Activated CD8-positive, alpha-beta memory T cell treated with anti-CD3 and anti-CD28 coated beads for 36 hours (primary cell): ENCODE measurements around the gene CDKAL1. TPM values are rescaled to one million over a fixed set of nuclear protein-coding genes. Genes with fewer than 3 reads are reported as not detected.
"Not testable (repeated sequence)": the region's sequence is repeated elsewhere in the genome, so short reads cannot be mapped to it uniquely, and the experiment has no call there.

Experiments
- CTCF ChIA-PET: fragments of 350-600 bp; sonication (Branson Sonifier 250); formaldehyde crosslinking; loops from one replicate; lab custom pipeline; 2021; ENCODE audit warnings: antibody characterized with exemption; lab: Charles Lee
- POLR2A ChIA-PET: fragments of 350-600 bp; sonication (Branson Sonifier 250); formaldehyde crosslinking; loops from one replicate; lab custom pipeline; 2021; ENCODE audit warnings: antibody characterized with exemption; lab: Charles Lee
- total RNA-seq, 2 experiments: library from RNA; stranded (reverse); gene quantifications; one replicate each; pipeline ENCODE4 v1.2.3, GENCODE V29; 2021

The CDKAL1 gene
- total RNA-seq, 2 experiments from 2014 or later: 26.2 to 27.5 TPM

GRCh38 chr6:20800229-20800628 is 266.0 kb downstream of the CDKAL1 start:
- CTCF ChIA-PET: no interaction called here
- POLR2A ChIA-PET: no interaction called here

GRCh38 chr6:20800653-20801052 is 266.4 kb downstream of the CDKAL1 start:
- ChIA-PET POLR2A (no interaction called here), CTCF (no interaction called here)

GRCh38 chr6:20801595-20801994 is 267.3 kb downstream of the CDKAL1 start:
- ChIA-PET CTCF (no interaction called here), POLR2A (no interaction called here)

GRCh38 chr6:20802596-20802995 is 268.3 kb downstream of the CDKAL1 start:
- ChIA-PET CTCF (no interaction called here), POLR2A (no interaction called here)

- CTCF ChIA-PET: no interaction called here
- POLR2A ChIA-PET: no interaction called here
Measured at GRCh38 chr6:20805021-20805420, 270.8 kb downstream of the CDKAL1 start.

GRCh38 chr6:20806669-20807068 is 272.4 kb downstream of the CDKAL1 start:
- CTCF ChIA-PET: no interaction called here
- POLR2A ChIA-PET: no interaction called here

- ChIA-PET CTCF (no interaction called here), POLR2A (no interaction called here)
Measured at GRCh38 chr6:20808439-20808838, 274.2 kb downstream of the CDKAL1 start.

- ChIA-PET CTCF (no interaction called here), POLR2A (no interaction called here)
Measured at GRCh38 chr6:20808924-20809323, 274.7 kb downstream of the CDKAL1 start.

GRCh38 chr6:20810727-20811108 is 276.5 kb downstream of the CDKAL1 start:
- CTCF ChIA-PET: interaction anchor here (0.7 kb wide), 1 partner anchor 91 kb away, joined by 3 read pairs; no protein-coding TSS in a partner anchor
- POLR2A ChIA-PET: interaction anchor here (0.6 kb wide), 1 partner anchor 185 kb away, joined by 3 read pairs; no protein-coding TSS in a partner anchor

GRCh38 chr6:20811109-20811761 is 277.0 kb downstream of the CDKAL1 start:
- POLR2A ChIA-PET: no interaction called here
- CTCF ChIA-PET: interaction anchor here (0.7 kb wide), 1 partner anchor 91 kb away, joined by 3 read pairs; no protein-coding TSS in a partner anchor

- POLR2A ChIA-PET: no interaction called here
- CTCF ChIA-PET: no interaction called here
Measured at GRCh38 chr6:20812776-20813175, 278.5 kb downstream of the CDKAL1 start.

GRCh38 chr6:20814494-20814893 is 280.2 kb downstream of the CDKAL1 start:
- ChIA-PET CTCF (no interaction called here), POLR2A (no interaction called here)

- ChIA-PET POLR2A (interaction anchor here (0.5 kb wide), 1 partner anchor 151 kb away, joined by 3 read pairs; no protein-coding TSS in a partner anchor), CTCF (no interaction called here)
Measured at GRCh38 chr6:20816126-20816525, 281.9 kb downstream of the CDKAL1 start.

- ChIA-PET POLR2A (no interaction called here), CTCF (no interaction called here)
Measured at GRCh38 chr6:20817806-20818320, 283.6 kb downstream of the CDKAL1 start.

- ChIA-PET POLR2A (no interaction called here), CTCF (no interaction called here)
Measured at GRCh38 chr6:20819774-20820400, 285.6 kb downstream of the CDKAL1 start.

GRCh38 chr6:20826378-20826777 is 292.1 kb downstream of the CDKAL1 start:
- CTCF ChIA-PET: no interaction called here
- POLR2A ChIA-PET: no interaction called here

GRCh38 chr6:20827798-20828197 is 293.5 kb downstream of the CDKAL1 start:
- ChIA-PET CTCF (no interaction called here), POLR2A (no interaction called here)

GRCh38 chr6:20830576-20830975 is 296.3 kb downstream of the CDKAL1 start:
- ChIA-PET POLR2A (no interaction called here), CTCF (no interaction called here)

GRCh38 chr6:20831251-20831650 is 297.0 kb downstream of the CDKAL1 start:
- CTCF ChIA-PET: interaction anchor here (0.5 kb wide), 1 partner anchor 70 kb away, joined by 4 read pairs; no protein-coding TSS in a partner anchor
- POLR2A ChIA-PET: not testable (repeated sequence)

GRCh38 chr6:20833881-20834515 is 299.7 kb downstream of the CDKAL1 start:
- ChIA-PET CTCF (interaction anchor here (0.5 kb wide), 1 partner anchor 369 kb away, joined by 3 read pairs; no protein-coding TSS in a partner anchor), POLR2A (no interaction called here)
